NCI-H2227 (cell line): ENCODE data around the gene COPG1.

Source experiments
- DNase-seq: peaks from one replicate; lab custom pipeline; 2025; ENCODE audit not compliant: unreplicated experiment; lab: John Stamatoyannopoulos, UW

The COPG1 gene

DNA sequence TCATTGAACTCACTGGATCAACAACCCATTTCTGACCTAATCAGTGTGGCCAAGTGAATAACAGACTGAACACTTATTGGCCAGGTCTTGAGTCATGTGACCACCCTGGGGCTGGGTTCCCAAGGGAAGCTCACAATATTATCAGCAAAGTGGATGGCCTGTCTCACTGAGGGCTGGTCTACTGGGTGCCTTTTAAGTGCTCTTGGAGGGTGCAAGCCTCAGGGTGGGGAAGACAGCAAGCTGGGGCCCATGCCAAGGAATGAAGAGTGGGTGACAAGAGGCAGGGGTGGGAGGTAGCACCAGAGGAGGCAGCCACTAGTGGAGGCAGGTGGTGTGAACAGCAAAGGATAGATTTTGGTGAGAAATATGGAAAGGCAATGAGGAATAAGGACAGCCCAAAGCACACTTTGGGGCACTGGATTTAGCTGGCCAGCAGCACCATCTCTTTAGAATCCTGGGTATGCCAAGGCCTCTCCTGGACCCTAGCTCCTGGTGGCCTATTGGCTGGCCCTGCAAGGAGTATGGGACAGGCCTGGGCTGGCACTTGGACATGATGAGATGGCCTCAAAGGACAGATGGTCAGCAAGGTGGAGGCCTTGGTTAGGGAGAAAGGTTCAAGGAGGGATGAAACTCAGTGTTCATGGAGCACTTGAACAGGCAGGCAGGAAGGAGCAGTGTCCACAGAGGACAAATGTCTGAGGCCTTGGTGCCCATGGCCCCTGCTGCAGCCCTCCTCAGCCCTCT, 63.4 kb downstream of the COPG1 start:
- DNase-seq, result no peak

DNA sequence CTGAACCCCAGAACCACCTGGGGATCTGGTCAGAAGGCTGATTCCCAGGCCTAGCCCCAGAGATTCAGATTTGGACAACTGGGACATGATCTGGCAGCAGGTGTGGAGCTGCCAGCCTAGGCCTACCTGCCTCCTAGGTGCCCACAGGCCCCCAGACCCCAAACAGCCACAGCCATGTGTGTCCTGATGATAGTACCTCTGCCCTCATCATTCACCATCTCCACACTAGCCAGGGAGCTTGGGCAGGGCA, 63.9 kb downstream of the COPG1 start:
- DNase-seq, result no peak

DNA sequence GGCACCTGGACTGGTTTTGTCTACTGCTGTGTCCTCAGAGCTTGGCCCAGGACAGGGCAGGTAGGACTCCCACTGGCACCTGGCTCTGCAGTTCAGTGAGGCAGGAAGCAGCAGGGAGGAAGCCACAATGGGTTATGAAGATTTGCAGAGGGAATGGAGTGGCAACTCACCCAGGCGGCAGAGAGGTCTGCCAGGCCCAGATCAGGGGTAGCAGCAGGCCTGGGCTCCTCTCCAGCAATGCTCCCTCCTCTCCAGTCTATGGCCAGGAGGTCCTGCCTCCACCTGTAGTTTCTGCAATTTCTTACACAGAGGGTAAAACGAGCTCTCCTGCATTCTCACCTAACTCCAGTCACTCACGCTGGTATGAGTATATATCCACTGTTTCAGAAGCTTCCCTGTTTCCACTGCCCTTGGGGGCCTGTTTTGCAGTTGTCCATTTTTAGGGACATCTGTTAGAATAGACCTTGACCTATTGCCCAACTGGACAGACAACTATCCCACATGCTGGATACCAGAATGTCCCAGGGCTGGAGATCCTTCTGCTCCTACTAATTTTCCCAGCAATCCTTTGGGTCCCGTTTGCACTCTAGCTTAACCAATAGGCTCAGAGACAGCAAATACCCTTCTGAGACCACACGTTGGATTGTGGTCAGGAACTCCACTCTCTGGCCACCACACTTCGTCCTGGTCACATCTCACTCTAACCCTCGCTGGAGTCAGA, 64.4 kb downstream of the COPG1 start:
- no peak for DNase-seq

DNA sequence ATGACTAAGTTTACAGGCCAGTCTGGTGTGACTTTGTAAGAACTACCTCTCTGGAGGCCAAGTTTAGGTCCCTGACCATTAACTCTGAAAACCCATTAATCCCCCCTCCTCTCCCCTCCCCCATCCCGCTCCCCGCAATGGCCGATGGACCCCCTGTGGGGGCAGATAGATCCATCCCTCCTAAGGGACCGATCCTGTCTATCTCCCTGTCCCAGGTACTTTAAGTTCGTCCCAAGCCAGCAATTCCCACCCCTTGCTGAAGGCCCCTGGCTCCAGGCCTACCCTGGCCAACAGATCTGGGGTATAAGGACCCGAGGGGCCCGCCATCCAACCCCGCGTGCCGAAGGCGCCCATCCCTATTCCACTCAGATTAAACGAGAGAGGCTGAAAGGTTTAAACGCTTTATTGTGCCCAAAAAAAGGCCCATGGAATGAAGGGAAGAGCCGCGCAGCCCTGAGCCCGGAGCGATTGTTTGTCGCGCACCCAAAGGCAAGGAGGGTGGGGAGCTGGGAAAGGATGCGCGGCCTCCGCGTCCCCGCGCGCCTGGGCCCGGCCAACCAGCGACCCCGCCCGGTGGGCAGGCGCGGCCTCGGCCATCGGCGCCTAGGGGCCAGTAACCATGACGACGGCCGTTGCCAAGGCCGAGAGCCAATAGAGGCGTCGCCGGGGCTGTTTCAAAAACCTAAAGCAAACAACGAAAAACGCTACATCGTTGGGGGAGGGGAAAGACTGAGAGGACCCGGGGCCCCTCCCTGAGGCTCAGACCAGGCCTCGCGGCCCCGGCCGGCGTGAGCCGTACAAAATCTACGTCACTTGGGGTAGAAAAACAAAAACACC, 65.2 kb downstream of the COPG1 start:
- peak; percentile 94 for DNase-seq

DNA sequence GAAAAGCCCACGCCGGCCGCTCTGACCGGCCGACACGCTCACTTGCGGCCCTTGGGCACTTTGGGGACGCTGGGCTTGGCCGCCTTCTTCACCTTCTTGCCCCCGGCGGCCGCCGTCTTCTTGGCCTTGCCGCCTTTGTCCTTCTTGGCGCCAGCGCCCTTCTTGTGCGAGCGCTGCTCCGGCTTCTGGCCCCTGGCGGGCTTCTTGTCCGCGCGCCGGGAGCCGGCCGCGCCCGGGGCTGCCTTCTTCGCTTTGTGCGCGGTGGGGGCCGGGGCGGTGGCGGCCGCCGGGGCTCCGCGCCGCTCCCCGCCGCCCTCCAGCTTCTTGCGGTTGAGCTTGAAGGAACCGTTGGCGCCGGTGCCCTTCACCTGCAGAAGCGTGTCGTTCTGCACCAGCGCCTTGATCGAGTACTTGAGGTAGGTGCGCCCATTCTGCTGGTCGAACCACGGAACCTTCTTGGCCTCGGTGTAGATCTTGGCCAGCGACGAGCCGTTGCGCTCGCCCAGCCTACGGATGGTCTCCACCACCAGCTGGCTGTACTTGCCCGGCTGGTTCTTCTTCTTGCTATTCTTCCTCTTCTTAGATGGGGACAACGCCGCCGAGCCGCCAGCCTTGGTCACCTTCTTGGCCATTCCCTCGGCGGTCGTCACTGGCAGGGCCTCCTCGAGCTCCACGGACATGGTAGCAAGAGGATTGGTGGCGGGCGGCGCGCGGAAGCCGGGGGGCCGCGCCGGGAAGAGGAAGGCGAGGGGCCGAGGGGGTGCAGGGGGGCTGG, 66.0 kb downstream of the COPG1 start:
- DNase-seq, result peak; percentile 23

DNA sequence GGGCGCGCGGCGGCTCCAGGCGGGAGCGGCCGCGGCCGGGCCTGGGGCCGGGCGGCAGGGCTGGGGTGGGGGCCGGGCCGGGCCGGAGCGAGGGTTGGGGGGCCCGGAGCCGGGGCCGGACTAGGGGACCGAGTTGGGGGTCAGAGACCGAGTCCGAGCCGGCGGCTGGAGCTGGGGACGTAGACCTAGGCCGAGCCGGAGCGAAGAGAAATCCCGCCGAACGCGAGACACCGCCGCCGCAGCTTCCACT, 66.5 kb downstream of the COPG1 start:
- no peak for DNase-seq

DNA sequence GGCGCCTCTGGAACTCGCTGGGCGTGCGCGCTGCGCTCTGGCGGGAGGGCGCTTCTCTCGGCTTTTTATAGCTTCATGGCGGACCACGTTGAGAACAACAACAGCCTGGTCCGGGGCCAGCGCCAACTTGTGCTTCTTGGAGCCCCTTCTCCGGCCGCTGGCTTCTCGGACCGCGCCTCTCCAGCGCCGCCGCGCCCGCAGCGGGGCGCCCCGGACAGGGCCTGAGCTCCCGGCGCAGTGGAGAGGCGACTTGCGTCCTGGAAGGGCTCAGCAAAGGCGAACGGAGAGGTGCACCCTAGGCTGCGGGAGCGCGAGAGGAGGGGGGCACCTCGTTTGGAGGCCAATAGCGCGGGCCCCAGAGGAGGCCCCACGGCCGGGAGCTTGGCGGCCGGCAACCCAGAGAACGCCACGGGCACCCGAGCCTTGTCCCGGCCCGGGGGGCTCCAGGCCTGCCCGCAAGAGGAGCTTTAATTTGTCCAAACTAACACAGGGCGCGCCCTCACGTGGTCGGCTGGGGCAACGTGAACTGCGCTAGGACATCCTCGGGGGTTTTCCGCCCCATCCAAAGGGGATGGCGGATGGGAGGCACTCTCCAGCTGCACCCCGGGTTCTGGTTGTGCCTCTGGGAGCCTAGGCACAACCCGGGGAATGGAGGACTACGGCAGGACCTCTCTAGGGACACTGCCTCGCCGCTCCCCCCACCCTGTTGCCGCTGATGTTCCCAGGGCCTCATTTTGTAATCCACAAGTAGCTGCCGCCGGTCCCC, 67.0 kb downstream of the COPG1 start:
- DNase-seq, result peak; percentile 88

DNA sequence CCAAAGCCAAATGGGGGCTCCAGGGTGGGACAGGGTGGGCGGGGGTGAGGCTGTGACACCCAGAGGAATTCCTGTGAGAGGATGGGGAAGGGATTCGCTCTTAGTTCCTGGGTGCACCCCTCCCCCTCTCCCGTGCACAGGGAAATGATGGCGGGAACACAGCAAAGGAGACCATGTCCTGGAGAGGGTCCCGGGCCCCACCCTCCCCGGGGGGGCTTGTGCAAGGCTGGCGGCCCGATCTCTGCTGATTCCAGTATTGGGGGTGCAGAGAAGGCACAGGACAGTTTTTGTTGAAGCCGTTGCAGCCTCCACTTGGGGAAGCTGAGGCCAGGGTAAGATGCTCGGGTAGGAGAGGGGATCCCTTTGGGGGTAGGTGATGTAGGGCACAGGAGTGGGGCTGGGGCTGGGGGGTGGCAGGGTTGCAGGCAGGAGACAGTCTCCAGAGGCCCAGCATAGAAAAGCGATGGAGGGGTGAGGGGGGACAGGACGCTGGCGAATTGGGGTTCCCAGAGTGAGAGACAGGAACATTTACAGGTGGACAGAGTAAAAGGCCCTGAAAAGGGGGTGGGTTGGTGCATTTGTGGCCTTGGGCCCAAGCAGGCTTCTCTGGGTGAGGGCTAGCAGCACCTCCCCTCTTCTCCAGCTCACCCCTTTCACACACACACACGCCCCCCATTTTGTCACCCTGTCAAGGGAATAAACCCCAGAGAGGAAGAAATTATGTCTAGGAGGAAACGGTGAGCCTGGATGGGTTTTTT, 67.8 kb downstream of the COPG1 start:
- peak; percentile 17 for DNase-seq

DNA sequence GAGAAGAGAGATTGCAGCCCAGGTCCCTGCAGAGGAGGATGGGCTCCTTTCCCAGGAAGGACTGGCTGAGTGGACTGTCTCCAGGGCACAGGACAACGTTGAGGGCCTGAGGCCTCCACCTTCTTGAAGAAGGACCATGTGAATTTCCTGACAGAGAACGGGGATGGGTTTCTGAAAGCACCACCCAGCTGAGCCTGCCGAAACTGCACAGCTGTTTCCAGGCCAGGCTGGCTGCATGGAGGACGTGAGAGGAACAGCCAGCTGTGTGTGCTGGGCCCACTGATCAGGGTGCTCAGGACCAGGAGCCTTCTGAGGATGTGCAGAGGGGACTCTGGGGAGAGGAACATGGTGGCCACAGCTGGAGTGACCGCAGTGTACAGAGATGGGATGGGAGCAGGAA, 68.4 kb downstream of the COPG1 start:
- DNase-seq, result no peak

DNA sequence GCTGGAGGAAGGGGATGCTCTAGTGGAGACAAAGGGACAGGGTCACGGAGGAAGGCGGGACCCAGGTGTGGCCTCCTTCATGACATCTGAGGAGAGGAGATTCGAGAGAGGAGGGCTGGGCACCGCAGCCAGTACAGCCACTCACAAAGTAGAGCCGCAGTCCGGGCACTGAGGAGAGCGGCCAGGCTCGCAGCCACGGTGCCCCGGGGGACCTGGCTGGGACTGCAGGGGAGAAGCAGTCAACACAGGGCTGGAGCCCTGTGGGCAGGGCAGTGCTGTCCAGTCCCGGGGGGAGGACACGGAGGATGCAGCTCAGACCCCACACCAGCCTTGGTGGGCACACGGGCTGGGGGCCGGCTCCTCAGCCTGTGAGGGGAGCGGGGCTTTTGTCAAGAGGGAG, 69.5 kb downstream of the COPG1 start:
- no peak for DNase-seq

DNA sequence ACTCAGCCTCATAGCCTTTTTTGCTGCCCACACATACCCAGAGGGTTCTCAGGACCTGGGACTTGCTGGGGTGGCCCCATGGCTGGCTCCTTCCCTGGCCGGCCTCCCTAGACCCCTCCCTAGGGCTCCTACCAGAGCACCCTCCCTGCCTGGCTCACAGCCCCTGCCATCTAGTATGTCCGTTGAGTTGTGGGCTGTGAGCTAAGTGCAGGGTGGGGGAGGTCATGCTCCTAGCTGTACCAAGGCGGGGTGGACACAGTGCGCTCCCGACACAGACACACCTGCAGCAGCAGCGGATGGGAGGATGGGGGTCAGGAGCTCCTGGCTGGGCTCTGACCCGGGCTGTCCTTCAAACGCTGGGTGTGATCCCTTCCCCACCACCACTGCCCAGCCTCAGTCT, 70.9 kb downstream of the COPG1 start:
- DNase-seq, result no peak

DNA sequence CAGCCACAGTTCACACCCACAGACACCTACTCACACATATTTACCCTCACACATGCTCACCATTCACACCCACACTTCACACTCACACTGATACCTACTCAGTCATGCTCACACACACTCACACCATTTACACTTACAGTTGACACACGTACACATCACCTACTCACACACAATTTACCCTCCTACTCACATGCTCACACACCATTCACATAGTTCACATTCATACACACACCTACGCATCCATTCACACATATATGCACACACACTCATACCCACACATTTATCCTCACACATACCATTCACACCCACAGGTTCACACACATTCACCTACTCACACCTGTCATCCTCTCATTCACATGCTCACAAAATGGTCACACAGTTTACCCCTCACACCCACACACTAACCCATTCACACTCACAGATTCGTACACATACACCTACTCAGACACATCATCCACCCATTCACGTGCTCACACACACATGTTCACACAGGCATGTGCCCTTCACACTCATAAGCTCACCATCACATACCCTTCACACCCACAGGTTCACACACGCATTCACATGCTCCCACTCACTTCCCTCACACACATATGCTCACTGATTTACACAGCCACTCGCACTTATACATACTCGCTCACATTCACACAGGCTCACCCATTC, 71.5 kb downstream of the COPG1 start:
- DNase-seq, result no peak

DNA sequence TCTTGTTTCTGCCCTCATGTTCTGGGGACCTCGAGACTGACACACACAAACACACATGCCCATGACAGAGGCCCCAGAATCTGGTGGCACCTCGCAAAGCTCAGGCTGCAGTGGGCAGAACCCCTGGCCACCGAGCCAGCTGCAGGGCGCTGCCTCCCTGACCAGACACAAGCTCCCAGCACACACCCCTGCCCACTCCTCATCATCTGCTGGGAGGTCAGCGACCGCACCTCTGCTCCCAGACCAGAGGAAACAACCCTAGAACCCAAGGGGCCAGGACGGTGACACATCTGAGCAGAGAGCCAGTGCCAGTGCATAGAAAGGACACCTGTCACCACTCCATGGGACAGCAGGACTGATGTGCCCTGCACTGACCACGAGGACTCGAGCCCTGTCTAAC, 72.5 kb downstream of the COPG1 start:
- DNase-seq, result no peak

DNA sequence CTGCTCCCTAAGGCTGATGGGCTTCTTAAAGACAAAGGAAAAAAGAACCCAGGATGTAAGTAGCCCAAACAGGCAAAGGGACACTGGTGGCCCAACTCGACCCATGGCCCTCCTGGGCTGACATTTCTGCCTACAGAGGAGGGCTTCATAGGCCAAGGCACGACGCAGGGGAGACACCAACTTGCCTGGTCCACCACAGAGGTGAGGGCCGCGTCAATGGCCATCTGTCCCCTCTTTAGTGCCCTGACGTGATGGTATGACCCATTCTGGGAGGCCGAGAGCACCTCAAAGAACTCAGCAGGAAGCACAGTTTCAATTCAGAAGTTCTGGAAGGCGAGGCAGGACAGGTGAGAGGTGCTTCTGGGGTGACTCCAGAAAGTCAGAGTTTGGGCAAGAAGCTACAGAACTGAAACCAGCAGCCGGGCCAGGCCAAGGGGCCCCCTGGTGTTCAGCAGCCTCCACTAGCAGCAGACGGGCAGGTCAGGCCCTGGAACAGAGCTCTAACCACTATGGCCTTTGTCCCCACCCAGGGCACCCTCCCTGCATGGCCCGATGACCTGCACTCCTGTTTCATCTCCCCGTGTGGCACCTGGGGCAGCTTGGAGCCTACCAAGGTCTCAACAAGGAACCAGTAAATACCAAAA, 74.4 kb downstream of the COPG1 start:
- no peak for DNase-seq

DNA sequence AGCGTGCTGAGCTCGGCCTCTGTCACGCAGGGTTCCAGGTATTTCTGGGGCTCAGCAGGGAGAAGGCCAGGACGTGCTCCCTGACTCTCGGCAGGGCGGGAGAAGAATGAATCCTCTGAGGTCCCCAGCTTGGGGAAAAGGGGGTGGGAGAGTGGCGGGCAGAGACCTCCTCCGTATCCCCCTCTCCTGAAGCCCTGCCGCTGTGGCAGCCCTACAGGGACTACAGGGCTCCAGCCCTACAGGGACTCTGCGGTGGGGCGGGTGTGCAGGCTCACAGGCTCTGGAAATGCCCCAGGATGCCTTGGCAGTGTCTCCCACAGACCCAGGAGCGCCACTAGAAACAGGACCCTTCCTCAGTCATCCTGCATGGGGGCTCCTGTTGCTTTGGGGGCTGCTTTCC, 75.4 kb downstream of the COPG1 start:
- no peak for DNase-seq

DNA sequence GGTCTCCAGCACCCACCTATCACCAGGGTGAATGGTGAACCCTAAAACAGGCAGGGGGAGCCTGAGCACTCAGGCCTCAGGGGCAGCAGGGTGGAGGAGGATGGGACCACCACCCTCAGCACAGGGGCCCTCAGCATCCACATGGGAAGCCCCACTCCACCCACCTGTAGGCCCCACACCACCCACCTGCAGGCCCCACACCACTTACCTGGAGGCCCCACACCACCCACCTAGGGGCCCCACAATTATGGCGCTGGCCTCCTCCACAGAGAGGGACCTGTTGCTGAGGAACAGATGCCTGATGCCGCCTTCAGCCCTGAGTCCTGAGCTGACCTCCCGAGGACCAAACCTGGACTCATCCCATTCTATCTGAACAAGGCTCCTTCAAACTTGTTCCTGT, 76.0 kb downstream of the COPG1 start:
- DNase-seq, result no peak

DNA sequence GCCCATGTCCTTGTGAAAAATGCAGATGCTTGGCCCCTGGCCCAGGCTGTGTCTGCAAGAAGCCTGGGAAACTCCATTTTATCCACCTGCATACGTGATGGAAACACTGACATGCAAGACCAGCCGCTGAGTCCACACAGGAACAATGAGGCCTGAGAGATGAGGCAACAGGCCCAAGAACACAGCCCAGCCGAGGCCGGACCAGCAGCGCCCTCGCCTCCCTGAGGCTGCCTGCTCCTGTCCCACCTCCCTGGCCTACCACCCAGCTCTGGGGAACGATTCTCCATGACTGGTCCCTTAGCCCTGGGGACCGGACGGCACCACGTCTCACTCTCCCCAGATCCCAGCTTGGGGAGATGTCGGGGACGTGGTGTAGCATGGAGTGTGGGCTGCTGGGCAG, 76.7 kb downstream of the COPG1 start:
- DNase-seq, result no peak

DNA sequence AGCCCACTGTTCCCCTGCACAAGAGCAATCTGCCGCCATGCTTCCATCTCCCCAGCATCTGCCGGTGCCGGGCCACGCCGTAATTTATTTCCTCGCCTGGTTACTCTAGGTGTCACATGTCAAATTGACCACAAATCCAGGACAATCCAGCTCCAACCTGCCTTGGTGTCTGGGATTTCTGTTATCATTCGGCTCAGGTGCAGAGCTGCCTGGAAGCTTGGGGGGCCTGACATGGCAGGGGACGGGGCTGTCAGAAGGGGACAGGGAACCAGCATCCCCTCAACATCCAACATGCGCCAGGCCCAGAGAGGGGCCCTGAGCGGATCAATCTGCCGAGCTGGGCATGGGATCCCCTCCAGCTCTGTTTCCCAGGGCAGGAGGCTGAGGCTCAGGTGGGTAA, 77.2 kb downstream of the COPG1 start:
- no peak for DNase-seq
